A549 (cell line): ENCODE measurements around the gene CDKN1B. TPM values are rescaled to one million over a fixed set of nuclear protein-coding genes. Genes with fewer than 3 reads are reported as not detected.

Experiments used
- ATAC-seq, 2 experiments: fragments of 200-7000 bp in 1 of 2; fragments of >200 bp in 1 of 2; cut with Nextera tagmentation in 1 of 2; cut with Tn5 transposase in 1 of 2; 3 replicates each; pipeline versions ENCODE4 v1.8.0 to v1.9.1; 2018 to 2020; ENCODE audit warnings: mild to moderate bottlenecking in 1 of 2, moderate library complexity in 1 of 2
- CTCF ChIA-PET: fragments of 300-600 bp; sonication (Branson Sonifier 250); formaldehyde crosslinking; extraction: SDS; loops from one replicate; lab custom pipeline; 2021; ENCODE audit warnings: antibody characterized with exemption, inconsistent platforms; lab: Yijun Ruan, JAX
- POLR2A ChIA-PET: fragments of 350-600 bp; formaldehyde crosslinking; extraction: SDS; loops from one replicate; lab custom pipeline; 2021; ENCODE audit warnings: antibody characterized with exemption, inconsistent platforms; lab: Yijun Ruan, JAX
- DNase-seq, 2 experiments: peaks; one replicate each; pipeline versions ENCODE4 v3.0.0 to v3.0.0-alpha.2; 2011 to 2016; ENCODE audit warnings: low read depth in 1 of 2, low spot score in 1 of 2
- FAIRE-seq: peaks from 2 replicates; lab custom pipeline; 2011; peaks lifted over from hg19 to GRCh38; lab: Jason Lieb, UNC
- H3K27ac ChIP-seq, 2 experiments: fragments of >200 bp; sonication (Bioruptor Twin); formaldehyde crosslinking; 3 replicates each; pipeline ENCODE4 v1.5.1; 2016 to 2017
- H3K4me1 ChIP-seq: fragments of >200 bp; sonication (Bioruptor Twin); formaldehyde crosslinking; 3 replicates; pipeline ENCODE4 v1.6.1; 2016
- H3K4me2 ChIP-seq: fragments of >200 bp; sonication (Bioruptor Twin); formaldehyde crosslinking; 3 replicates; pipeline ENCODE4 v1.6.1; 2016
- H3K4me3 ChIP-seq: fragments of >200 bp; sonication (Bioruptor Twin); formaldehyde crosslinking; 3 replicates; pipeline ENCODE4 v1.5.1; 2016
- H3K9me3 ChIP-seq: fragments of >200 bp; sonication (Bioruptor Twin); formaldehyde crosslinking; 3 replicates; pipeline ENCODE4 v1.6.1; 2016
- BCL3 ChIP-seq: fragments of >200 bp; sonication (Bioruptor Twin); formaldehyde crosslinking; IDR thresholded peaks from 3 replicates; pipeline ENCODE4 v1.6.1; 2016
- BHLHE40 ChIP-seq: IDR thresholded peaks from 2 replicates; pipeline ENCODE4 v1.6.1; 2012; ENCODE audit warnings: low read depth, low read length, inconsistent platforms
- CBX2 ChIP-seq: fragments of 200-600 bp; sonication (generic); IDR thresholded peaks from 2 replicates; pipeline ENCODE4 v1.6.1; 2016; ENCODE audit warnings: low read depth, mild to moderate bottlenecking, borderline replicate concordance
- CBX8 ChIP-seq: fragments of 200-600 bp; sonication (generic); IDR thresholded peaks from 2 replicates; pipeline ENCODE4 v1.6.1; 2016
- CHD2 ChIP-seq: fragments of 150-350 bp; IDR thresholded peaks from 2 replicates; pipeline ENCODE4 v1.6.1; 2014; ENCODE audit warnings: low read length; ENCODE audit not compliant: partially characterized antibody
- CHD4 ChIP-seq: fragments of 200-600 bp; sonication (generic); IDR thresholded peaks from 2 replicates; pipeline ENCODE4 v1.6.1; 2016; ENCODE audit warnings: antibody characterized with exemption, mild to moderate bottlenecking, borderline replicate concordance
- CTCF ChIP-seq: fragments of >200 bp; sonication (Bioruptor Twin); formaldehyde crosslinking; IDR thresholded peaks from 3 replicates; pipeline ENCODE4 v1.5.1; 2016
- EHMT2 ChIP-seq: fragments of 200-600 bp; sonication (generic); IDR thresholded peaks from 2 replicates; pipeline ENCODE4 v1.6.1; 2016; ENCODE audit warnings: antibody characterized with exemption, low read depth, mild to moderate bottlenecking, moderate library complexity
- ESRRA ChIP-seq: fragments of 150-350 bp; IDR thresholded peaks from 2 replicates; pipeline ENCODE4 v1.6.1; 2014; ENCODE audit warnings: mild to moderate bottlenecking, low read length, borderline replicate concordance
- FOSL2 ChIP-seq, 2 experiments: fragments of 450-650 bp in 1 of 2; fragments of >200 bp in 1 of 2; sonication (Bioruptor Twin) in 1 of 2; formaldehyde crosslinking; IDR thresholded peaks; 2 replicates each; pipeline versions ENCODE4 v1.5.0 to v1.6.1; 2016 to 2020; ENCODE audit warnings: mild to moderate bottlenecking in 1 of 2, moderate library complexity in 1 of 2
- GATA3 ChIP-seq: IDR thresholded peaks from 2 replicates; pipeline ENCODE4 v1.6.1; 2012; ENCODE audit warnings: borderline replicate concordance
- HEYL ChIP-seq: fragments of 250-450 bp; sonication (Bioruptor Pico); IDR thresholded peaks from 2 replicates; pipeline ENCODE4 v1.8.0; 2021; ENCODE audit warnings: mild to moderate bottlenecking, moderate library complexity
- HMGXB4 ChIP-seq: fragments of 250-450 bp; sonication (Bioruptor Pico); IDR thresholded peaks from 2 replicates; pipeline ENCODE4 v1.5.0; 2021; ENCODE audit warnings: mild to moderate bottlenecking, moderate library complexity, borderline replicate concordance
- HOXA7 ChIP-seq: fragments of 250-450 bp; sonication (Bioruptor Pico); IDR thresholded peaks from 2 replicates; pipeline ENCODE4 v1.5.0; 2020; ENCODE audit warnings: mild to moderate bottlenecking, moderate library complexity
- HOXB13 ChIP-seq: fragments of 250-450 bp; sonication (Bioruptor Pico); IDR thresholded peaks from 2 replicates; pipeline ENCODE4 v1.5.0; 2020; ENCODE audit warnings: low read depth, mild to moderate bottlenecking, moderate library complexity
- KDM1A ChIP-seq: fragments of 200-600 bp; sonication (generic); IDR thresholded peaks from 2 replicates; pipeline ENCODE4 v1.6.1; 2016; ENCODE audit warnings: low read depth, mild to moderate bottlenecking
- KDM5A ChIP-seq: fragments of 200-600 bp; sonication (generic); IDR thresholded peaks from 2 replicates; pipeline ENCODE4 v1.6.1; 2016; ENCODE audit warnings: antibody characterized with exemption, mild to moderate bottlenecking
- MAFK ChIP-seq: fragments of 450-650 bp; IDR thresholded peaks from 2 replicates; pipeline ENCODE4 v1.6.1; 2014; ENCODE audit not compliant: partially characterized antibody
- MAX ChIP-seq: IDR thresholded peaks from 2 replicates; pipeline ENCODE4 v1.6.1; 2012
- NFE2L2 ChIP-seq: fragments of 150-350 bp; conservative IDR thresholded peaks from 2 replicates; pipeline ENCODE4 v1.6.1; 2014; ENCODE audit warnings: low read length
- NPAS2 ChIP-seq: fragments of 250-450 bp; sonication (Bioruptor Pico); IDR thresholded peaks from 2 replicates; pipeline ENCODE4 v1.8.0; 2022; ENCODE audit warnings: mild to moderate bottlenecking, moderate library complexity, borderline replicate concordance
- PBX3 ChIP-seq: IDR thresholded peaks from 2 replicates; pipeline ENCODE4 v1.6.1; 2012
- POLR2A ChIP-seq: IDR thresholded peaks from 2 replicates; pipeline ENCODE4 v1.6.1; 2012; ENCODE audit warnings: mild to moderate bottlenecking, low read length
- RAD21 ChIP-seq, 2 experiments: fragments of >200 bp in 1 of 2; sonication (Bioruptor Twin) in 1 of 2; formaldehyde crosslinking in 1 of 2; IDR thresholded peaks in 1 of 2; conservative IDR thresholded peaks in 1 of 2; 2 replicates in 1 of 2; 3 replicates in 1 of 2; pipeline ENCODE4 v1.6.1; 2012 to 2018; ENCODE audit warnings: inconsistent platforms in 1 of 2
- RARB ChIP-seq: fragments of 250-450 bp; sonication (Bioruptor Pico); IDR thresholded peaks from 2 replicates; pipeline ENCODE4 v1.8.0; 2021; ENCODE audit warnings: mild to moderate bottlenecking, moderate library complexity
- SREBF2 ChIP-seq: fragments of 450-650 bp; IDR thresholded peaks from 2 replicates; pipeline ENCODE4 v1.6.1; 2014; ENCODE audit warnings: mild to moderate bottlenecking, moderate library complexity
- TP53 ChIP-seq: fragments of 250-450 bp; sonication (Bioruptor Pico); IDR thresholded peaks from 2 replicates; pipeline ENCODE4 v1.5.0; 2021; ENCODE audit warnings: mild to moderate bottlenecking, moderate library complexity
- ZNF302 ChIP-seq: fragments of 250-450 bp; sonication (Bioruptor Pico); IDR thresholded peaks from 2 replicates; pipeline ENCODE4 v1.9.0; 2021; ENCODE audit warnings: inconsistent platforms, mild to moderate bottlenecking, moderate library complexity
- WGBS: methylation state at CpG from one replicate; pipeline ENCODE4 v1.1.6; 2017; ENCODE audit errors: missing lambda C conversion rate; 5-methylcytosine and 5-hydroxymethylcytosine counted together
- polyA plus RNA-seq, 4 experiments: library from polyadenylated mRNA; depleted of rRNA in 3 of 4; stranded (reverse); fragments of >200 nt; fragmentation: RNase III in 1 of 4; extraction: RNeasy Plus Mini Kit Qiagen cat#74134 plus additional on column Dnase treatment in 1 of 4; gene quantifications; 2 replicates in 3 of 4; 3 replicates in 1 of 4; pipeline ENCODE4 v1.2.3, GENCODE V29; 2011 to 2017

The CDKN1B gene
- polyA plus RNA-seq, 2 of the 4 experiments (the other 2 are of a cell fraction) = 20.3 to 26.8 TPM

GRCh38 chr12:12731178-12731577 is 14.0 kb downstream of the CDKN1B start:
- ChIA-PET CTCF (no interaction called here), POLR2A (interaction anchor here (1.5 kb wide), 1 partner anchor 12 kb away, joined by 3 read pairs; no protein-coding TSS in a partner anchor)
- TF ChIP-seq ZNF302 (CRISPR knock-in tag) (no peak), HEYL (CRISPR knock-in tag) (no peak), HOXA7 (CRISPR knock-in tag) (no peak)
- DNase-seq (no peak), ATAC-seq (no peak), FAIRE-seq (no peak)
- H3K9me3 ChIP-seq = no peaks in the 10 kb centered on the region
- peaks cover 9% of the 10 kb centered on the region for H3K4me1 ChIP-seq
- no peak overlapping the region for H3K4me2 ChIP-seq
- no peak overlapping the region for H3K27ac ChIP-seq
- H3K4me3 ChIP-seq = no peak overlapping the region

GRCh38 chr12:12731785-12732184 is 14.6 kb downstream of the CDKN1B start:
- H3K4me1 ChIP-seq = peaks cover 7% of the 10 kb centered on the region
- ATAC-seq (no peak), FAIRE-seq (no peak), DNase-seq (no peak)
- H3K4me3 ChIP-seq = no peak overlapping the region
- no peak for TF ChIP-seq MAFK
- no peak for TF ChIP-seq CBX8
- TF ChIP-seq KDM1A = no peak
- POLR2A ChIA-PET = interaction anchor here (1.5 kb wide), 1 partner anchor 11 kb away, joined by 3 read pairs; no protein-coding TSS in a partner anchor
- CTCF ChIA-PET = interaction anchor here (0.6 kb wide), 1 partner anchor 96 kb away, joined by 3 read pairs; no protein-coding TSS in a partner anchor
- no peak overlapping the region for H3K27ac ChIP-seq
- H3K9me3 ChIP-seq = no peaks in the 10 kb centered on the region
- H3K4me2 ChIP-seq = no peak overlapping the region
- WGBS = 88% methylated on average over 6 of the region's 6 CpGs

- WGBS = 66% methylated on average over 2 of the region's 2 CpGs
- no peak for FAIRE-seq
These were observed 15.9 kb downstream of the CDKN1B start for GRCh38 chr12:12733118-12733517.

GRCh38 chr12:12734054-12734453 is 16.9 kb downstream of the CDKN1B start:
- H3K4me2 ChIP-seq = no peak overlapping the region
- ChIA-PET CTCF (no interaction called here), POLR2A (no interaction called here)
- WGBS = 84% methylated on average over 2 of the region's 2 CpGs
- no peak overlapping the region for H3K27ac ChIP-seq
- DNase-seq (no peak), FAIRE-seq (no peak), ATAC-seq (no peak)
- no peak overlapping the region for H3K4me3 ChIP-seq
- H3K4me1 ChIP-seq = peaks cover 4% of the 10 kb centered on the region; the same call in 1 of the 3 replicates
- H3K9me3 ChIP-seq = no peaks in the 10 kb centered on the region
- TF ChIP-seq MAX (no peak), ZNF302 (CRISPR knock-in tag) (no peak), HEYL (CRISPR knock-in tag) (no peak), RARB (CRISPR knock-in tag) (no peak), CTCF (no peak), PBX3 (no peak), SREBF2 (no peak), GATA3 (no peak), HMGXB4 (CRISPR knock-in tag) (no peak), BHLHE40 (no peak), CHD2 (no peak)

More at GRCh38 chr12:12733118-12733517, 15.9 kb downstream of the CDKN1B start:
- DNase-seq = no peak
- TF ChIP-seq NPAS2 (CRISPR knock-in tag) = no peak
- no peak for TF ChIP-seq CHD4
- no peak for TF ChIP-seq MAX
- TF ChIP-seq ZNF302 (CRISPR knock-in tag) = no peak
- TF ChIP-seq EHMT2 = no peak
- no peak for TF ChIP-seq MAFK
- TF ChIP-seq FOSL2 (IDR thresholded peaks at IDR 0.05) = no peak
- no peak for TF ChIP-seq FOSL2 (CRISPR knock-in tag; IDR thresholded peaks at IDR 0.05)
- TF ChIP-seq CBX8 = no peak
- TF ChIP-seq BCL3 = no peak
- TF ChIP-seq KDM5A = no peak
- TF ChIP-seq ESRRA = no peak
- no peak for TF ChIP-seq POLR2A
- no peak for TF ChIP-seq HOXB13 (CRISPR knock-in tag)
- TF ChIP-seq TP53 (CRISPR knock-in tag) = no peak
- no peak for TF ChIP-seq SREBF2
- TF ChIP-seq RAD21 (conservative IDR thresholded peaks at IDR 0.05 in 1 of 2, IDR thresholded peaks at IDR 0.05 in 1 of 2) = no peak
- TF ChIP-seq CBX2 = no peak
- no peak for TF ChIP-seq NFE2L2
- H3K4me2 ChIP-seq = no peak overlapping the region
- peaks cover 4% of the 10 kb centered on the region; the same call in 1 of the 3 replicates for H3K4me1 ChIP-seq
- no peak overlapping the region for H3K27ac ChIP-seq
- ChIA-PET CTCF (interaction anchor here (0.6 kb wide), 2 partner anchors 155 to 522 kb away, joined by 3 read pairs; no protein-coding TSS in a partner anchor), POLR2A (interaction anchor here (0.6 to 0.7 kb wide), 2 partner anchors 19 to 463 kb away, joined by 3 to 7 read pairs; partner anchors contain the start of gene EMP1)
- no peak overlapping the region for H3K4me3 ChIP-seq
- no peak for ATAC-seq
- no peaks in the 10 kb centered on the region for H3K9me3 ChIP-seq
